Ishikawa (cell line): ENCODE measurements around the gene DUXB.

Experiments used
- CEBPB ChIP-seq: IDR thresholded peaks from 2 replicates; pipeline ENCODE4 v1.6.1; 2012
- TAF1 ChIP-seq: IDR thresholded peaks from 2 replicates; pipeline ENCODE4 v1.6.1; 2012; ENCODE audit warnings: low read depth, mild to moderate bottlenecking
- ZBTB7A ChIP-seq: IDR thresholded peaks from 2 replicates; pipeline ENCODE4 v1.6.1; 2012; ENCODE audit warnings: low read depth

DNA sequence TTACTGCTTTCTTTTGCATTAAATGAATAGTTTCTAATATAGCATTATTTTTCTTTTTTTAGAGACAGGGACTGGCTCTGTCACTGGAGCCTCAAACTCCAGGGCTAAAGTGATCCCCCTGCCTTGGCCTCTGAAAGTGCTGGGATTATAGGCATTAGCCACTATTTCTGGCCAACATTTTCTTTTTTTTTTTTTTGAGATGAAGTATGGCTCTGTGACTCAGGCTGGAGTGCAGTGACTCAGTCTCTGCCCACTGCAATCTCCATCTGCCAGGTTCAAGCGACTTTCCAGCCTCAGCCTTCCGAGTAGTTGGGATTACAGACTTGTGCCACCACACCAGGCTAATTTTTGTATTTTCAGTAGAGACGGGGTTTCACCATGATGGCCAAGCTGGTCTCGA lies 2.0 kb upstream of the DUXB start:
- no peak for TF ChIP-seq CEBPB
- TF ChIP-seq ZBTB7A = no peak
- no peak for TF ChIP-seq TAF1
